Measurements from ENCODE around the gene PHB1.
"Not testable (repeated sequence)": the region's sequence is repeated elsewhere in the genome, so short reads cannot be mapped to it uniquely, and the experiment has no call there.

Gene PHB1

DNA sequence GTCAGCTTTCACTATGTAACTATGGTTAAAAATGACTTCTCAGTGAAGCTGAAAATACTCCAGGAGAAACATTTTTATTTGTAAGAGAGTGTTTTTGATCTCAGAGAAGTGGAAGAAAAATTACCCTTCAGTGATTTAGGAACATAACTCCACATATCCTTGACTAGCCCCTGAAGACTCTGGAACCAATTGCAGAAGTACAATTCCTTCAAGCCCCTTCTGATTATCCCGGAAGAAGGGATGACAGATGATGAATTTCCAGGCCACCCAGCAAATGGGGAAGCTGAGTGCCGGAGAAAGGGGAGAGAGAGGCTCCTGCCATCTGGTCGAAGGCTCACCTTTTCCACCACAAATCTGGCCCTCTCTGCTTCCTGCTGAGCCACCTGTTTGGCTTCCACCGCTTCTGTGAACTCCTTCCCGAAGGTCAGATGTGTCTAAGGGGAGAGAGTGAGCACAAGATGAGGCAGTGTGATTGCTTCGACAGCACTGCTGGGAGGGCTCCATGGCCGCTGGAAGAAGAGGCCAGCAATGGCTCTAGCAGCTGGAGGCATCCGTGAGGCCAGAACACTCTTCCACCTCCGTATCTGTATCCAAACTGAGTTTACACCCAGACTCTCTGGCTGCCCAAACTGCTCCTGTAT is 8.1 kb downstream of the PHB1 start:
- DNase-seq (ENCODE audit: low read depth in 2 of 3, low spot score in 1 of 3) = no peak

DNA sequence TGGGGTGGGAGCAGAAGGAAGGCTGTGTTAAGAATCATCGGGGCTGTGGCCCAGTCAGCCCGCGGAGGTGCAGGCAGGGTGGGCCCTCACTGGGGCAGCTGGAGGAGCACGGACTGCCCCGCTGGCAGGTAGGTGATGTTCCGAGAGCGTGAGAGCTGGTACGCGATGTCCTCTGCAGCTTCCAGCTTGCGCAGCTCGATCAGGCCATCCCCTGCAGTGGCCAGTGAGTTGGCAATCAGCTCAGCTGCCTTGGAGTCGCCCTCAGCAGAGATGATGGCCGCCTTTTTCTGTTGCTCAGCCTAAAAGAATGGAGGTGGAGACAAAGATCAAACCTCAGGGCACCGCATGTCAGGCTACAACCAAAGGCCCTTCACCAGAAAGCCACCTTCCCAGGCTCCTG is 9.8 kb downstream of the PHB1 start:
- no peak for DNase-seq (ENCODE audit: low read depth in 2 of 3, low spot score in 1 of 3)

DNA sequence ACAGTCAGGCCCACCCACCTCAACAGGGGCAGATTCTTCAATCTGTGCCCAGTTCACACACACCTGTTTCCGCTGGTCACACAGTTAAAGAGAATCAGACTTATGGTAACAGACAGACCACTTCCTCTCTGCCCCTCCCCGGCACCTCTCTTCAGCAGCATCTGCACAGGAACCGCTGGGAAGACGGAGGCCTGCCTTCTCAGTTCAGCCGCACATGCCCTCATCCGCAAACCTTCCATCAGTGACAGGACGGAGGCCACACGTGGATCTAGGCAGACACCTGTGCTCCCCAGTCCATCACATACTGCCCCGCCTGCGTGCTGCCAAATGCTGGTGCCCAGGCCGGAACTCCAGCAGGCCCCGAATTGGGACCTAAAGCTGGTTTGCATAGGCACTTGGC is 10.3 kb downstream of the PHB1 start:
- DNase-seq (ENCODE audit: low read depth in 2 of 3, low spot score in 1 of 3) = no peak

DNA sequence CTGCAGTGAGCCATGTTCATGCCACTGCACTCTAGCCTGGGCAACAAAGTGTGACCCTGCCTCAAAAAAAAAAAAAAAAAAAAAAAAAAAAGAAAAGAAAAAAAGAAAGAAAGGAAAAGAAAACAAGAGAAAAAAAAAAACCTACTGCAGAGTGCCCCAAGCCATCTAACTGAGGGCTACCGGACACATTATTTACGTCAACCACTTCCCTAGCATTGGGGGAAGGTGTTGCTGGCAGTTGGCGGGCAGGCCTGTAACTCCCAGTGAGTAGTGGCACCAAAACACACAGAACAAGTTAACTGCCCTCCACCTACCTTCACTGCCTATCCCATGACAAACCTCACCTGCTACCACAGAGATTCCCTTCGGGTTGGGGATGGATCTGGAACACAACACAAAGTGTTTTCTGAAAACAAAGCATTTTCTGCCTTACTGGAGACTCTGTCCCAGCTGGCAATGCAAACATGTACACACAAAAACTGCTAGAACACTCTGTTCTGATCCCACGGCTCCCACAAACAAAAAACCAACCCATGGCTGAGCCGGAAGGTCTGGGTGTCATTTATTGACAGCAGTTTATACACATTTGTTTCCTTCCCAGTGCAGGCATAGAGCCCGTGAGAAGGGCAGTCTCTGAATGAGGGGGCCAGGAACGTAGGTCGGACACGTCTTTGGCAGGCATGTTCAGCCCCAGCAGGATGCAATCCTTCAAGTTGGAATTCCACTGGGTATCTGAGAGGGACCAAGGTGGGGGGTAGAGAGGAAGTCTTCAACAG is 11.0 kb downstream of the PHB1 start:
- no peak for DNase-seq (ENCODE audit: low read depth in 2 of 3, low spot score in 1 of 3)

DNA sequence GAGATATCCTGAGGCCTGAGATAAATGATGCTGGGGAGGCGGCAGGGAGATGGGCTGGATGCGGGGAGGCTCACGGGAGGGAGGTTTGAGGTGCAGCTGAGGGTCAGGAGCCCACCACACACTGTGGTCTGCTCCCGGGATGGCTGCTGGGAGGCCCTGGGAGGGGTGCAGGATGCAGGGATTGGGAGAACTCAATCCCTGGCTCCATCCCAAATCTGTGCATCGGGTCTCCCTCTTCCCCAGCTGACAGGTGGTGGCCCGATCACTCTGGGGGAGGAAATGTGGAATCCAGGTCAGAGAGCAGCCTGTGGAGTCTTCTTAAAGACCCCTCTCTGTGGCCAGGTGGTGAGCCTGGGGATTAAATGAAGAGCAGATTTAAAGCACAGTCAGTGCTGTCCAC is 12.0 kb downstream of the PHB1 start:
- no peak for DNase-seq (ENCODE audit: low read depth in 2 of 3, low spot score in 1 of 3)

DNA sequence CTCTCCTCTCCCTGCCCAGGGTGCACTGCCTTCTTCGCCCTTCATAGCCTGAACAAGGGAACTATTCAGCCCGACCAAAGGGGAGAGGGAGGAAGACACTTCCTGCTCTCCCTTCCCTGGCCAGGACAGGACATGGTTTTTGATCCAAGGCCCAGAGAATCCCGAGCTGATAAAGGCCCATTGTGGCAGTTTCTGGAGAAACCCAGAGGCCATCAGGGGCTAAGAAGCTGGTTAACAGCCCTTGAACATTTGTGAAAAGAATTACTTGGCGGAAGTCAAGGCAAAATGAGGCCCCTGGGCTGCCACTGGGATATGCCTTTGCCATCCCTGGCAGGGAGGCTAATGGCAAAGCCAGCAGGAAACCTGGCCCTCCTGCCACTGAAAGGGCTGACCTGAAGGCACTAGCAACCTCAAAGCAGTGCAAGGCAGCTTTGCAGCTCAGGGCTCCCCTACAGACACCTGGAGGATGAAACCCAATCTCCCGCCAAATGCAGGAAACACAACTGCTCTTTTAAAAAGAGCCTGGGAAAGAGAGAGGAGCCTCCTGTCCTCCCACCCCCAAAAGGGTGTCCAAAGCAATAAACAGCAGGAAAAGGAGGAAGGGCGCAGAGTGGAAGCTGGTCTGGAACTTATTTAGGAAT is 12.6 kb downstream of the PHB1 start:
- DNase-seq (ENCODE audit: low read depth in 2 of 3, low spot score in 1 of 3) = no peak

DNA sequence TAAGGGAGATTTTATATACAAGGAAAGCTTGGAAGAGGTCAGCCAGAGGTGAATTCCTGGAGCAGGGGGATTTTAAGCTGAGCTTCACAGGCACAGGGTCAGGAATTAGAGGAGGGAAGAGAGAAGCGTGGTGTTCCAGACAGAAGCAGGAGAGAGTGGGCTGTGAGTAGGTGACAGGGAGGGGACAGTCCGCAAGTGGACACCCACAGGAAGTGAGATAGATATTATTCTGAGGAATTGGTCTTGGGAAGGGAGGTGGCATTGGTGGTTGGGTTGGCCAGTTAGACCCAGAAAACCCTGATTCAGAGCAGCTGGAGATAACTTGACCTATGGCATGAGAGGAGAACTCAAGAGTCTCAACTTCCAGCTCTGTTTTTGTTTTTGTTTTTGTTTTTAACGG is 14.7 kb downstream of the PHB1 start:
- no peak for DNase-seq (ENCODE audit: low read depth in 2 of 3, low spot score in 1 of 3)

DNA sequence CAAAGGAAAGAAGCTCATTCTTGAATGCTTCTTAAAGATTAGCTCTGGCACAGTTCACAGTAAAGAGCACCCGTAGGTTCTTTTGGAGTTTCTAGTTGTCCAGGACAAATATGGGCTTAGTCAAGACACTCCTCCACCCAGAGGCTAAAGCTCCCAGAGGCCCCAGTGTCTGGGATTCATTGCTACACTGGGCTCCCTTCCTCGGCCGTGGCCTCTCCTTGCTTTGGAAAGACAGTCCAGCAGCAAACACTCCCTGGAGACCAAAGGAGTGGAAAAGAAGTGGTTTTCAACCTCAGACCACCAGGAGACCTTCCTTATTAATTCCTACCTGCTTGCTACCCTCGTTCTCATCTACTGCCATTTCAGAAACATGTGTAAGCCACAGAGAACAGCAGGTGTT is 17.1 kb downstream of the PHB1 start:
- DNase-seq (ENCODE audit: low read depth in 2 of 3, low spot score in 1 of 3) = no peak

DNA sequence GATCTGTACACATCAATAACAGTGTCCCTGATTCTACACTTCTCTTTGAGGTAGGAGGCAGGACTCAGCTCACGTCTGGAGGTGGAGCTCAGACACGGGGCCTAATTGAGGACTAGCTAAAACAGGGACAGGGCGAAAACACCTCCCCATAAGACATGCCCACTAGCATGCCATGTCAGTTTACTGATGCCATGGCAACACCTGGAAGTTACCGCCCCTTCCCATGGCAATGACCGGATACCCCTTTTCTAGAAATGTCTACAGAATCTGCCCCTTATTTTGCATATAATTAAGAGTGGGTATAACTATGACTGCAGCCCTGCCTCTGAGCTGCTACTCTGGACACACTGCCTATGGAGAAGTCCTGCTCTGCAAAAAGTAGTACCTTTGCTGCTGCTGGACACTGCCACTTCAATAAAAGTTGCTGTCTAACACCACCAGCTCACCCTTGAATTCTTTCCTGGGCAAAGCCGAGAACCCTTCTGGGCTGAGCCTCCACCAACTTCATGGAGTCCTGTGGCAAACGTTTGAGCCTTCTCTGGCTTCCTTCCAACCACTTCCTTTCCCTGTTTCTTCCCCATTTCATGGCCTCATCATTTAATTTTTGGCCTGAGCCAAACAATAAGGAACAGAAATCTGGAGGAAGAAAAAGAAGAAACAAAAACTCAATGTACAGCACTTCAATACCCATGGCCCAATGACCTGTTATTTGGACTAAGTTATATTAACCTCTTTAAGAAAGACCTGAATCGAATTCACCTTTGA is 21.0 kb downstream of the PHB1 start:
- no peak for DNase-seq (ENCODE audit: low read depth in 2 of 3, low spot score in 1 of 3)

DNA sequence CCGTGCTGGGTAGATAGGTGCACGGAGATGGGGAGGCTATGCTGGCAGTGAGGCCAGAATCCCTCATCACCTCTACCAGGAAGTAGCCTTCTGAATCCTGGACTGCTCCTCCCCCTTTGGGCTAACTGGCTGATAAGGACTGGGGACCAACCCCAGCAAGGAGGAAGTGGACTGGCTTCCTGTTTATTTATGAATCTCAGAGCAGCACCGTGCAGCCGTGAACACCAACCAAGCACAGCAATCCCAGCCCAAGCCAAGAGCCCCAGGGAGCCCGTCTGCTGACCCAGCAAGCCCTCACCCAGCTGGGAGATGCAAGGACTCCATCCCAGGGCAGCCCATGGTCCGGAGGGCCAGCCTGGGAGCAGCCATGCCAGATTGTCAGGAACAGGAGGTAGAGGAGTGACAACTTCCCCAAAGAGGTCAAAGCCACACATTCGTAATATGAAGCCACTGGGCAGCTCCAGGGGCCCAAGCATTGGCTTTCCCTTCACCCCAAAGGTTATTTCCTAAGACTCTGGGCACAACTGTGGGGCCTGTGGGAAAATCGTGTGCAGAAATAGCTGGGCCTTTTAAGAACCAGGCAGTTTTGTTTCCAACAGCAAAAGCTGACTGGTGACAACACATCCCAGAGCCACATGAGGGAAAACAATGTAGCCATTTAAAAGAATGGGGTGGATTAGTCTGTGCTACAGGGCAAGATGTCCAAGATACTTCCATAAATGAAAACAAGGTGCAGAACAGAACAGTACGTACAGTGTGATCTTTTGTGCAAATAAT is 23.9 kb downstream of the PHB1 start:
- no peak for DNase-seq (ENCODE audit: low read depth in 2 of 3, low spot score in 1 of 3)

DNA sequence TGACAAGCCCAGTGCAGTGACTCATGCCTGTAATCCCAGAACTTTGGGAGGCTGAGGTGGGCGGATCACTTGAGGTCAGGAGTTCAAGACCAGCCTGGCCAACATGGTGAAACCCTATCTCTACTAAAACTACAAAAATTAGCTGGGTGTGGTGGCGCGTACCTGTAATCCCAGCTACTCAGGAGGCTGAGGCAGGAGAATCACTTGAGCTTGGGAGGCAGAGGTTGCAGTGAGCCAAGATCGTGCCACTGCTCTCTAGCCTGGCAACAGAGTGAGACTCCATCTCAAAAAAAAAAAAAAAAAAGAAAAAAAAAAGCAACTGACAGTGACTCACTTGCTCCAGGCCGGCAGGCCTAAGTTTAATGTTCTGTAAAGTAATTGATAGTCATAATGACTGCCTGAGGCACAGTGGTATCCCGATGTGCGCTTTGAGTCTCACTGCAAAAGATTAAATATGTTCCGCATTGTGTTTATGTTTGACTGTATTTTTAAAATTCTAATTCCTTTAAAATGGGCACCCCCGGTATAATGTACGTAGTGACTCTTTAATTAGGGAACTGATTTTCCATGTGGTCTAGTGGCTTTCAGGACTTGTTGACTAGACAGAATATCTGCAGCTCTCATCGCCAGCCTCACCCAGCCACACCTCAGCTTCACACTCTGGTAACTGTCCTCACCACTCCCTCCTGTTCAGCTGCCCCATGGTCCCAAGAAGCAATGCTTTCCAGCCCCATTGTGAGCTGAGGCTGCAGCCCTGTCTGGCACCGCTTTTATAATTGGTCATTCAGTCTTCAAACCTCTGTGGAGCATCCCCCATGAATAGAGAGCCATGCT is 25.0 kb downstream of the PHB1 start:
- DNase-seq (ENCODE audit: low read depth in 2 of 3, low spot score in 1 of 3) = not testable (repeated sequence)

DNA sequence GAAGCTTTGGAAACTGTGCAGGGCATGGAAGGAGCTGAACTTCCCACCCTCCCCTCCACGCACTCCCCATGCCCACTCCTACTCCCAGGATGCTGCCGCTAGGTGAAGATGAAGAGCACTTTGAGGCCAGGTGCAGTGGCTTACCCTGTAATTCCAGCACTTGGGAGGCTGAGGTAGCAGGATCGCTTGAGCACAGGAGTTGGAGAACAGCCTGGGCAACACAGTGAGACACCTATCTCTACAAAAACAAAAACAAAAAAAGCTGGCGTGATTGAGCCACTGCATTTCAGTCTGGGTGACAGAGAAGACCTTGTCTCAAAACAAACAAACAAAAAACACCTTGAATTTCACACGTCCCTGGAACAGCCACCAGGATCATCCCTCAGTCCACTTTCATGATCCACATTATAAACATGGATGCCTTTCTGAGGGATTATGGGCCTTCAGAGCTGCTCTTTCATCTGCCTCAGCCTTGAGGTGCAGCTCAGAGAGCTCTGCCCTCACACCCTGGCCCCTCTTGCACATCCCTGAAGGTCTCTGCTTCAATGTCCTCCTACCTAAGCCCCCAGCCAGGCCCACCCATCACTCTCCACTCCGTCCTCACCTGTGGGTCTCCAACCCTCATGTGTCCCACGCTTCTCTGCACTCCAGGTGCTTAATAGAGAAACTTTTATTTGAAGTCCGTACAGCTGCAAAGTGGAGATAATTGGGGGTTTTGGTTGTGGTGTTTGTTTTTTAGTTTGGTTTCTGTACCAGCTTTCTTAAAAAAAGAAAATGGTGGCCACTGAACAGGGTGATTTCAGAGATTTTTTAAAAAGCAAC is 25.8 kb downstream of the PHB1 start:
- DNase-seq (ENCODE audit: low read depth in 2 of 3, low spot score in 1 of 3) = no peak

DNA sequence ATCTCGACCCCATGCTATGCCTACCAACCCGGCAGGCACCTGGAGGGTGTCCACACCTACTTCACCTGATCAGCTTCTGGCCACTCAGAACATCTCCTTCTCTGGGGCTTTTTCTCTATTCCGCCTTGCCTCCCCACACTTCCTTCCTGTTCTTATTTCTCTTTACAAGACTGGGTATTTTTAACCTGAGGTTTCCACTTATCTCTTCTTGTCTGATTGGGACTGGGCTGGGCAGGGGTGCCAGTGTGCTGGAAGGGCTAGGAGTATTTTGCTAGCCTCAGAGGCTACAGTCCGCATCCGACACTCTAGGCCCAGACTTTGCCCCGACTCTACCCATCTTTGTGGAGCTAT is 26.4 kb downstream of the PHB1 start:
- no peak for DNase-seq (ENCODE audit: low read depth in 2 of 3, low spot score in 1 of 3)

DNA sequence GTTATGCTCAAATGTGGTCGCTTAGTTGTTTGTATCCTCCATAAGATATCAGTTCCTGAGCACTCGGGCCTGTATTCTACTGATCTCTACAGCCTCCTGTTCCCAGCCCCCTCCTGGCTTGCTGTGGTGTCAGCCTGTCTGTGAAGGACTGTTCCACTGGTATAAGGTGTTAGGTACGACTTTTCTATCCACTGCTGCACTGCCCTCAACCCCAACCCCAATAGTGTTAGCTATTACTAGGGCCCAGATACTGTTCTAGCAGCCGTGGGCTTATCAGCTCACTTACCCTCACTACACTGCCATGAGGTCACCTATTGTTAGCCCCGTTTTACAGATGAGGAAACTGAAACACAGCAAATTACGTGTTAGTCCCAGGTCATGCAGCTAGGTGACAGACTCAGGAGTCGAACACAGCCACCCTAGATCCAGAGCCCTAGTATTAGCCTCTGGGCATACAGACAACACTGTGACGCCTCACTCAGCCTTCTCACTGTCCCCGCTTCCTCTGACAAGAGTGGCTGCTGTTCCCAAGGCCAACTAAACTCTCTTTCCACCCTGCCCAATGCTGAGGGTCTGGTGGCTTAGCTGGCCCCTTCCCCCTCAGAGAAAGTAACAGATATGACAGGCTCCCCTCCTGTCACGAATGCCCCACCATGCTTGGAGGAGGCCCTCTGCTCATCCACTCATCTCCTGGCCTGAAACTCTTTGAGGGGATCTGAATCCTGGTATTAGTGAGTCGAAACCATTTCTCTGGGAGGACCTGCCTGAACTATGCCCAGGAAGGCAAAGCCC is 27.0 kb downstream of the PHB1 start:
- no peak for DNase-seq (ENCODE audit: low read depth in 2 of 3, low spot score in 1 of 3)

DNA sequence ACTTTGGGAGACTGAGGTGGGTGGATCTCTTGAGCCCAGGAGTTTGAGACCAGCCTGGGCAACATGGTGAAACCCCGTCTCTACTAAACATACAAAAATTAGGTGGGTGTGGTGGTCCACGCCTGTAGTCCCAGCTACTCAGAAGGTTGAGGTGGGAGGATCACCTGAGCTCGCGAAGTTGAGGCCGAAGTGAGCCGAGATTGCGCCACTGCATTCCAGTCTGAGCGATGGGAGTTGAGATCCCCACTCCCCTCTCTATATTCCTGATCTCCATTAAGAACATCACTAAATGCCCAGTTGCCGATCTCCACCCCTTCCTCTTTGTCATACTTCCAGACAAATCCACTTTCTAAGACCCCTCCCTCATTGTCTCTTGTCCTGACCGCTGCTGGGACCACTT is 28.3 kb downstream of the PHB1 start:
- no peak for DNase-seq (ENCODE audit: low read depth in 2 of 3, low spot score in 1 of 3)

DNA sequence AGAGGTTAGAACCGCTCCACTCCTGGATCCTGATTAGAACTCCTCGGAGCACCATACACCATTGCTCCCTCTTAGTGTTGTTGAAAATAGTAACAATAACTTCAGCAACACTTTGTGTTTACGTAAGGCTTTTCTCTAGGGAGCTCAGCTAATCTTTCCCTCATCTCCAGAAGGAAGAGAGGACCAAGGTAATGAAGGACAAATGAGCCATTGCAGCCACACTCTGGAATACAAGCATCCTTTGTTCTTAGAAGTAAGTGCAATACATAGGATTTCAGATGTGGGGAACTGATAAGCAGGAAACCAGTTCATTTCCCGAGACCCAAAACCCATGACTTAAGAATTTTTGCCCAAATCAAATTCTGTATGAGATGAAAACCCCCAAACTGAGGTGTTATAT is 29.7 kb downstream of the PHB1 start:
- no peak for DNase-seq (ENCODE audit: low read depth in 2 of 3, low spot score in 1 of 3)

DNA sequence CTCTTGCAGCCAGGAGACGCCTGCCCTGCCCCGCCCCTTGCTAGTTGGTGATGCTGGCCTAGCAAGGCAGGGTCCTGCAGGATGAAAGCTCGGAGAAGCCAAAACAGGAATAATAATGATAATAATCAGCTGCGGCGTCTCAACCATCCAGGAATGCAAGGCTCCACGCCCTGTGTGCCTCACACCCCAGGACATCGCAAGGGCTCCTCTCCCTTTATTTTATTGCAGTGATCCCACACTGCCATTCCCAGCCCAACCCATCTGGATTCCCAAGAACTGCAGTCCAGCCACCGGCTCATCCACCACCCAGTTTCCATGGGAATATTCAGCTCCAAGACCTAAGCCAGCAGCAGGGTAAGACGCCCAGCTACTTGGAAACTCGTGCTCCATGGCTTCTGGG is 31.6 kb downstream of the PHB1 start:
- DNase-seq (ENCODE audit: low read depth in 2 of 3, low spot score in 1 of 3) = no peak

DNA sequence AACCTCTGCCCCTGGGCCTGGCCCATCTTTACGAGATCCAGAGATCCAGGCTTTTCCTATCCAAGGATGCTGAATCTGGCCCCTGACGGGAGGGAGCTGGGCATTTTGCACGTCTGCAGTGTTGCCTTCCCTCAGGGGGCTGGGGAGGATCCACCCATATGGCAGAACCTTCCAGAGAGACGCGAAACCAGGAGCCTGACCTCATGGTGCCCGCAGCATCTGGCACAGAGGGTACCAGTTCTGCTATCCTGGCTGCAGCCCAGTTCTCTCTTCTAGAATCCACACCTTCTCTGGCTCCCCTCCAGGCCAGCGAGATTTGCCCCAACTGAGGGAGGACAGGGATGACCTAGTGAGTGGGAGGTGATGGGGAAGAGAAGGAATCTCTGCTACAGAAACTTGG is 32.1 kb downstream of the PHB1 start:
- DNase-seq (ENCODE audit: low read depth in 2 of 3, low spot score in 1 of 3) = no peak

DNA sequence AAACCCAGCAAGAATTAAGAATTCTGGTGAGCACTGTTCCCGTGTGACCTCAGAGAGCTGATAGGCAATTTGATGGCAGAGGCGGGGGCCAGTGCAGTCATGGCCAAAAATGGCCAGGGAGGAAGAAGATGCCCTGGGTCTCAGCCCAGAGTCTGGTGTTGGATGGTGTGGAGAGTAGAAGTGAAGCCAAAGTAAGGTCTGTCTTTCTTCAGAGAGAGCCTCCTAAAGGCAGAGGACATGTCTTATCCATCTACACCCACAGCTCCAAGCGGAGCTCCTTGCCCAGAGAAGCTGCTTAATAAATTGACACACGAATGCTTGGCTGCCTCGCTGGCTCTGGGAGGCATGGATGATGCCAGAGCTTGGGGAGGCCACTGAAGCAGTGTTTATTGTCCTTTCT is 32.9 kb downstream of the PHB1 start:
- DNase-seq (ENCODE audit: low read depth in 2 of 3, low spot score in 1 of 3) = no peak

All from stimulated activated CD4-positive, alpha-beta T cell treated with anti-CD3 and anti-CD28 coated beads, Interleukin-12 subunit alpha, Interleukin-12 subunit beta, amount 100 ng/mL, for 48 hours (primary cell).